ENCODE measurements around the gene UBE2A.

UBE2A gene

GRCh38 chrX:119574394-119575266 lies at the start of gene UBE2A:
TSS of gene UBE2A (plus strand) at chrX:119574563. CDS start at chrX:119574712, 149 bp downstream.
- H3K9me3 Mint-ChIP-seq, result no peaks in the 10 kb centered on the region
- CTCF ChIA-PET, result interaction anchor here (1.0 to 1.3 kb wide), 3 partner anchors 9 to 155 kb away, joined by 3 to 6 read pairs (median 3); no protein-coding TSS in a partner anchor
- H3K27me3 Mint-ChIP-seq, result peaks cover 8% of the 10 kb centered on the region
- H3K36me3 Mint-ChIP-seq, result peaks cover 9% of the 10 kb centered on the region
- peak within 1 kb of the TSS; percentile 90 for H3K27ac Mint-ChIP-seq
- peaks cover 27% of the 10 kb centered on the region for H3K4me1 Mint-ChIP-seq
- H3K4me3 Mint-ChIP-seq, result peak within 1 kb of the TSS; percentile 90
- DNase-seq, result peak; percentile 91

GRCh38 chrX:119529345-119530276 lies 44.8 kb upstream of the UBE2A start:
- H3K4me1 Mint-ChIP-seq, result peaks cover 10% of the 10 kb centered on the region
- H3K27me3 Mint-ChIP-seq, result no peaks in the 10 kb centered on the region
- no peak overlapping the region for H3K27ac Mint-ChIP-seq
- no peaks in the 10 kb centered on the region for H3K9me3 Mint-ChIP-seq
- no peak overlapping the region for H3K4me3 Mint-ChIP-seq
- CTCF ChIA-PET, result no interaction called here
- no peak for DNase-seq
- H3K36me3 Mint-ChIP-seq, result no peaks in the 10 kb centered on the region

- CTCF ChIA-PET, result interaction anchor here (1.3 kb wide), 1 partner anchor 350 kb away, joined by 4 read pairs; no protein-coding TSS in a partner anchor
- H3K4me3 Mint-ChIP-seq, result no peak overlapping the region
- no peak for DNase-seq
- no peaks in the 10 kb centered on the region for H3K27me3 Mint-ChIP-seq
- peak overlapping the region; percentile 67 for H3K27ac Mint-ChIP-seq
- H3K4me1 Mint-ChIP-seq, result peaks cover 6% of the 10 kb centered on the region
- H3K9me3 Mint-ChIP-seq, result no peaks in the 10 kb centered on the region
- H3K36me3 Mint-ChIP-seq, result peaks cover 11% of the 10 kb centered on the region
These were observed 36.9 kb upstream of the UBE2A start for GRCh38 chrX:119537487-119537886.

DNA sequence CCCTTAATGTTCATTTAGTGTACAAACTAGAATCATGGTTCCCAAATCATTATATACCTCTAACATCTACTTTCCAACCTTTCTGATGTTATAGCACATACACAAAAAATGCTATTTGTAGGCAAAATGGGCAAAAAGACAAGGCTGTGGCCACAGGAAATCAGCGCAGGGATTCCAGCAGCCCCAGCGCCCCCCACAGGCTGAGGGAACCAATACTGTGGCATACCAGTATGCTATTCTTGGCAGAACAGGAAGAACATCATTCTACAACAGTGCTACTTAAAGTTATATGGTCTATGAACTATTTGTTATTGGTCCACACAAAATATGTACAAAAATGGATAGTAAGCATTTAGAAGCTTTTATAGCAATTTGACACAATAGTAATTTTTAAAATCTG lies 34.5 kb upstream of the UBE2A start:
- CTCF ChIA-PET, result no interaction called here
- Mint-ChIP-seq H3K27ac (no peak overlapping the region), H3K4me3 (no peak overlapping the region), H3K4me1 (peaks cover 6% of the 10 kb centered on the region), H3K27me3 (no peaks in the 10 kb centered on the region), H3K36me3 (peaks cover 11% of the 10 kb centered on the region), H3K9me3 (no peaks in the 10 kb centered on the region)
- DNase-seq, result peak; percentile 24

GRCh38 chrX:119541188-119541587 lies 33.2 kb upstream of the UBE2A start:
- H3K4me1 Mint-ChIP-seq, result peaks cover 6% of the 10 kb centered on the region
- no peak for DNase-seq
- CTCF ChIA-PET, result no interaction called here

GRCh38 chrX:119549327-119550016 lies 24.9 kb upstream of the UBE2A start:
- DNase-seq, result no peak
- no peaks in the 10 kb centered on the region for H3K9me3 Mint-ChIP-seq
- H3K4me1 Mint-ChIP-seq, result no peaks in the 10 kb centered on the region
- H3K27ac Mint-ChIP-seq, result no peak overlapping the region
- H3K27me3 Mint-ChIP-seq, result no peaks in the 10 kb centered on the region
- H3K36me3 Mint-ChIP-seq, result peaks cover 3% of the 10 kb centered on the region
- CTCF ChIA-PET, result no interaction called here
- no peak overlapping the region for H3K4me3 Mint-ChIP-seq

More at GRCh38 chrX:119541188-119541587, 33.2 kb upstream of the UBE2A start:
- Mint-ChIP-seq H3K27me3 (no peaks in the 10 kb centered on the region), H3K9me3 (no peaks in the 10 kb centered on the region), H3K36me3 (peaks cover 10% of the 10 kb centered on the region), H3K4me3 (no peak overlapping the region), H3K27ac (no peak overlapping the region)

GRCh38 chrX:119552508-119552907 lies 21.9 kb upstream of the UBE2A start:
- CTCF ChIA-PET, result no interaction called here
- Mint-ChIP-seq H3K4me1 (no peaks in the 10 kb centered on the region), H3K9me3 (no peaks in the 10 kb centered on the region), H3K27me3 (no peaks in the 10 kb centered on the region), H3K4me3 (no peak overlapping the region), H3K27ac (no peak overlapping the region), H3K36me3 (peaks cover 5% of the 10 kb centered on the region)
- DNase-seq, result no peak

- H3K4me3 Mint-ChIP-seq, result peak within 1 kb of the TSS; percentile 92
- H3K27ac Mint-ChIP-seq, result peak within 1 kb of the TSS; percentile 92
- no peaks in the 10 kb centered on the region for H3K36me3 Mint-ChIP-seq
- CTCF ChIA-PET, result no interaction called here
- peaks cover 20% of the 10 kb centered on the region for H3K4me1 Mint-ChIP-seq
- H3K27me3 Mint-ChIP-seq, result peaks cover 11% of the 10 kb centered on the region
- peak; percentile 92 for DNase-seq
- no peaks in the 10 kb centered on the region for H3K9me3 Mint-ChIP-seq
These were observed 9.2 kb upstream of the UBE2A start, which contains the start of gene STEEP1 for GRCh38 chrX:119565107-119565663. TSS of gene STEEP1 (minus strand) at chrX:119565409. CDS start at chrX:119565355, 54 bp downstream.

DNA sequence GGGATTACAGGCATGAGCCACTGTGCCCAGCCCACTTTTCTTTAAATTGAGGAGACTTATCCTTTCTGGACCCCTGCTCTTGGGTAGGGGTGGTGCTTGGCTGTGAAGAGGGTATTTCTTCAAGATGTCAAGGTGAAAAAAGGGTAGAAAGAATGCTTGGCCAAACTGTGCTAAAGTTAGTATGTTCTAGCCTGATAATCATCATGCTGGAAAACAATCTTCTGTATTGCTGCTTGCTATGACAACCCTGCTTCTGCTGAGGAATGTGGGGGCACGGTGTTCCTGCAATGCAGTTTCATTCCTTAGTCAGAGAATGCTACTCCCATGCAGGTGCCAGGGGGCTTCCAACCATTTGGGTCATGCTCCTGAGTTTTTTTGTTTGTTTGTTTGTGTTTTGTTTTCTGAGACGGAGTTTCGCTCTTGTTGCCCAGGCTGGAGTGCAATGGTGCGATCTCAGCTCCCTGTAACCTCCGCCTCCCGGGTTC lies 4.0 kb upstream of the UBE2A start:
- H3K27me3 Mint-ChIP-seq, result peaks cover 19% of the 10 kb centered on the region
- H3K27ac Mint-ChIP-seq, result no peak overlapping the region
- H3K4me1 Mint-ChIP-seq, result peaks cover 16% of the 10 kb centered on the region
- no peak for DNase-seq
- CTCF ChIA-PET, result no interaction called here
- H3K36me3 Mint-ChIP-seq, result no peaks in the 10 kb centered on the region
- no peak overlapping the region for H3K4me3 Mint-ChIP-seq
- no peaks in the 10 kb centered on the region for H3K9me3 Mint-ChIP-seq

- peaks cover 6% of the 10 kb centered on the region for H3K36me3 Mint-ChIP-seq
- no peak for DNase-seq
- H3K27ac Mint-ChIP-seq, result no peak overlapping the region
- peaks cover 8% of the 10 kb centered on the region for H3K27me3 Mint-ChIP-seq
- no peaks in the 10 kb centered on the region for H3K9me3 Mint-ChIP-seq
- H3K4me1 Mint-ChIP-seq, result peaks cover 27% of the 10 kb centered on the region
- H3K4me3 Mint-ChIP-seq, result peak overlapping the region; percentile 90
- CTCF ChIA-PET, result no interaction called here
These were observed 1.1 kb upstream of the UBE2A start for GRCh38 chrX:119573222-119573621.

DNA sequence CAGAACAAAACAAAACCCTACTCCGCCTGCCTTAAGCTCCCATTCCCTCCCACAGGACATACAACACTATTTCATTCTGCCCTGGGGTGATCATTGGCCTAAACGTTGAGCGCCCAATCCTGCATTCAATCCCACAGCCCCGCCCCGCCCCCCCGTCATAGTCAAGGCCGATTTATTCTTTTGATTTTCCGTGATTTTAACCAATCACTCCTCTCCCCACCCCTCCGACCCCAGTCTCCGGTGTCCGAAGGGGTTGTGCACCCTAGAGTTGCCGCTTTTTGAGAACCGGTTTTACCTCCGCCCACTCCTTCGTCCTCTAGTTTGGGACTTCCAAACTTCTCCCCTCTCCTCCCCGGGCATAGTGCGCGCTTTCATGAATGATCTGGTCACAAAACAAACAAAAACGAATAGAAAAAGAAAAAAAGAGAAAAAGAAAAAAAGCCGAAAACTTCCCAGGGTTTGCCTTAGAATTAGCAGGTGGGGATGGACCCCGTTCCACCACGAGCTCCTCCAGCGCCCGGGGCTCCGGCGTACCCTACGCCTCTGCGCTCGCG lies 446 bp upstream of the UBE2A start:
- H3K9me3 Mint-ChIP-seq, result no peaks in the 10 kb centered on the region
- CTCF ChIA-PET, result interaction anchor here (1.0 to 1.3 kb wide), 2 partner anchors 10 to 58 kb away, joined by 3 to 6 read pairs; no protein-coding TSS in a partner anchor

DNA sequence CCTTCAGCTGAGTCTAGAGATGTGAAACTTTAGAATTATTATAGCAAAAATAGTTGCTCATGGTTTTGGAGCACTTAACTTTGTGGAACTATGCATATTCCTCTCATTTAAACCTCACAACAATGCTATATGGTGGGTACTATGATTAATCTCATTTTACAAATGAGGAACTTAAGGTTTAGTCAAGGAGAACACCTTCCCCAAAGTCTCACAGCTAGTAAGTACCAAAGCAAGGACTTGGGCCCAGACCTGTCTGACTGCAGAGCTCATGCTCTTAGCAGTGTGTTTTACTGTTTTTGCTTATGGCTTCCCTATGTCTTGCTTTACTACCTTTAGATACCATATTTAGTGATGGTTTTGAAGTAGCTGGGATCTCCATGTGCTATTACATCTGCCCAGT lies 5.1 kb downstream of the UBE2A start:
- no peak overlapping the region for H3K27ac Mint-ChIP-seq
- DNase-seq, result no peak
- no peaks in the 10 kb centered on the region for H3K9me3 Mint-ChIP-seq
- no peaks in the 10 kb centered on the region for H3K27me3 Mint-ChIP-seq
- no peak overlapping the region for H3K4me3 Mint-ChIP-seq
- H3K36me3 Mint-ChIP-seq, result peaks cover 13% of the 10 kb centered on the region
- H3K4me1 Mint-ChIP-seq, result peaks cover 24% of the 10 kb centered on the region
- CTCF ChIA-PET, result no interaction called here

More for the DNA sequence above, 446 bp upstream of the UBE2A start:
- no peak for DNase-seq
- H3K36me3 Mint-ChIP-seq, result peaks cover 9% of the 10 kb centered on the region
- peaks cover 8% of the 10 kb centered on the region for H3K27me3 Mint-ChIP-seq
- peaks cover 27% of the 10 kb centered on the region for H3K4me1 Mint-ChIP-seq
- H3K4me3 Mint-ChIP-seq, result peak overlapping the region; percentile 90
- peak overlapping the region; percentile 90 for H3K27ac Mint-ChIP-seq

GRCh38 chrX:119583431-119584059 lies 9.2 kb downstream of the UBE2A start:
- Mint-ChIP-seq H3K27ac (no peak overlapping the region), H3K36me3 (peaks cover 8% of the 10 kb centered on the region), H3K9me3 (no peaks in the 10 kb centered on the region), H3K4me1 (peaks cover 8% of the 10 kb centered on the region), H3K4me3 (no peak overlapping the region), H3K27me3 (no peaks in the 10 kb centered on the region)
- no peak for DNase-seq
- CTCF ChIA-PET, result interaction anchor here (1.2 to 1.4 kb wide), 2 partner anchors 9 to 145 kb away, joined by 5 to 6 read pairs; partner anchors contain the start of gene UBE2A
